HuH-7 (cell line): ENCODE results near the gene SCN5A.
A peak's percentile ranks its signal among the peaks of the same experiment; 100 is the strongest.

Source experiments
- DNase-seq: peaks from one replicate; pipeline ENCODE4 v3.0.0; 2011; ENCODE audit warnings: low spot score

The SCN5A gene

GRCh38 chr3:38647217-38647970 is 2.1 kb downstream of the SCN5A start:
- peak; percentile 12 for DNase-seq

GRCh38 chr3:38646630-38647029 is 2.9 kb downstream of the SCN5A start:
- peak; percentile 85 for DNase-seq

GRCh38 chr3:38646062-38646461 is 3.4 kb downstream of the SCN5A start:
- peak; percentile 1 for DNase-seq

GRCh38 chr3:38645601-38646000 is 3.9 kb downstream of the SCN5A start:
- no peak for DNase-seq

- DNase-seq, result no peak
Measured at GRCh38 chr3:38645076-38645475, 4.4 kb downstream of the SCN5A start.

GRCh38 chr3:38644662-38645053 is 4.8 kb downstream of the SCN5A start:
- DNase-seq, result no peak

- DNase-seq, result no peak
Measured at GRCh38 chr3:38644016-38644661, 5.3 kb downstream of the SCN5A start.

- no peak for DNase-seq
Measured at GRCh38 chr3:38643592-38643991, 5.9 kb downstream of the SCN5A start.

GRCh38 chr3:38643090-38643489 is 6.4 kb downstream of the SCN5A start:
- DNase-seq, result no peak

- DNase-seq, result no peak
Measured at GRCh38 chr3:38641461-38642110, 7.9 kb downstream of the SCN5A start.

GRCh38 chr3:38640661-38641452 is 8.6 kb downstream of the SCN5A start:
- DNase-seq, result no peak

- DNase-seq, result no peak
Measured at GRCh38 chr3:38638354-38638753, 11.1 kb downstream of the SCN5A start.

- DNase-seq, result no peak
Measured at GRCh38 chr3:38637906-38638305, 11.6 kb downstream of the SCN5A start.

GRCh38 chr3:38636881-38637280 is 12.6 kb downstream of the SCN5A start:
- no peak for DNase-seq

- DNase-seq, result no peak
Measured at GRCh38 chr3:38636464-38636863, 13.0 kb downstream of the SCN5A start.

GRCh38 chr3:38634111-38634510 is 15.4 kb downstream of the SCN5A start:
- no peak for DNase-seq

- DNase-seq, result no peak
Measured at GRCh38 chr3:38632989-38633388, 16.5 kb downstream of the SCN5A start.

GRCh38 chr3:38630606-38631005 is 18.9 kb downstream of the SCN5A start:
- DNase-seq, result no peak

- DNase-seq, result no peak
Measured at GRCh38 chr3:38630070-38630469, 19.4 kb downstream of the SCN5A start.

GRCh38 chr3:38628835-38629234 is 20.7 kb downstream of the SCN5A start:
- no peak for DNase-seq

- peak; percentile 79 for DNase-seq
Measured at GRCh38 chr3:38627956-38628355, 21.5 kb downstream of the SCN5A start.

GRCh38 chr3:38626171-38626570 is 23.3 kb downstream of the SCN5A start:
- no peak for DNase-seq
